Stimulated activated CD4-positive, alpha-beta T cell treated with anti-CD3 and anti-CD28 coated beads, Interleukin-1b, Interleukin-23, amount 100 ng/mL, for 1 hour (primary cell): ENCODE measurements around the gene AP1B1.
A peak's percentile ranks its signal among the peaks of the same experiment; 100 is the strongest.

Experiments used
- DNase-seq, 2 donors: peaks; one replicate each; pipeline ENCODE4 v3.0.0-alpha.2; 2020; ENCODE audit warnings: low read depth in 2 of 2

AP1B1 gene

GRCh38 chr22:29313576-29314466 is 74.5 kb downstream of the AP1B1 start:
- no peak for DNase-seq

- no peak for DNase-seq
Measured at GRCh38 chr22:29313126-29313575, 75.2 kb downstream of the AP1B1 start.

- no peak for DNase-seq
Measured at GRCh38 chr22:29312218-29313125, 75.9 kb downstream of the AP1B1 start.

- DNase-seq = no peak
Measured at GRCh38 chr22:29311464-29312217, 76.7 kb downstream of the AP1B1 start.

GRCh38 chr22:29310863-29311339 is 77.5 kb downstream of the AP1B1 start:
- DNase-seq = peak in 1 of 2 donors; percentile 32

- no peak for DNase-seq
Measured at GRCh38 chr22:29310065-29310862, 78.1 kb downstream of the AP1B1 start.

GRCh38 chr22:29309332-29310064 is 78.9 kb downstream of the AP1B1 start:
- DNase-seq = no peak

GRCh38 chr22:29308791-29309262 is 79.5 kb downstream of the AP1B1 start:
- DNase-seq = no peak

- no peak for DNase-seq
Measured at GRCh38 chr22:29308148-29308790, 80.1 kb downstream of the AP1B1 start.

- DNase-seq = no peak
Measured at GRCh38 chr22:29307596-29308147, 80.7 kb downstream of the AP1B1 start.

GRCh38 chr22:29306835-29307595 is 81.4 kb downstream of the AP1B1 start:
- no peak for DNase-seq

GRCh38 chr22:29306175-29306834 is 82.1 kb downstream of the AP1B1 start, which contains the start of gene GAS2L1:
Gene GAS2L1 (plus strand): TSS chr22:29306650. CDS start chr22:29308106, 1,456 bp downstream.
- DNase-seq = no peak

GRCh38 chr22:29305836-29306174 is 82.6 kb downstream of the AP1B1 start:
- no peak for DNase-seq

- DNase-seq = no peak
Measured at GRCh38 chr22:29302681-29303465, 85.5 kb downstream of the AP1B1 start.

- no peak for DNase-seq
Measured at GRCh38 chr22:29302402-29302680, 86.0 kb downstream of the AP1B1 start.

GRCh38 chr22:29301716-29302401 is 86.5 kb downstream of the AP1B1 start:
- no peak for DNase-seq
